GM19455 (cell line): Measurements from ENCODE around the gene CSPG4.

Experiments
- ATAC-seq: cut with Tn5 transposase; IDR thresholded peaks from one replicate; pipeline ENCODE4 v1.9.1; 2021; ENCODE audit not compliant: unreplicated experiment

The CSPG4 gene

GRCh38 chr15:75672646-75673425 lies 39.8 kb downstream of the CSPG4 start:
- no peak for ATAC-seq

DNA sequence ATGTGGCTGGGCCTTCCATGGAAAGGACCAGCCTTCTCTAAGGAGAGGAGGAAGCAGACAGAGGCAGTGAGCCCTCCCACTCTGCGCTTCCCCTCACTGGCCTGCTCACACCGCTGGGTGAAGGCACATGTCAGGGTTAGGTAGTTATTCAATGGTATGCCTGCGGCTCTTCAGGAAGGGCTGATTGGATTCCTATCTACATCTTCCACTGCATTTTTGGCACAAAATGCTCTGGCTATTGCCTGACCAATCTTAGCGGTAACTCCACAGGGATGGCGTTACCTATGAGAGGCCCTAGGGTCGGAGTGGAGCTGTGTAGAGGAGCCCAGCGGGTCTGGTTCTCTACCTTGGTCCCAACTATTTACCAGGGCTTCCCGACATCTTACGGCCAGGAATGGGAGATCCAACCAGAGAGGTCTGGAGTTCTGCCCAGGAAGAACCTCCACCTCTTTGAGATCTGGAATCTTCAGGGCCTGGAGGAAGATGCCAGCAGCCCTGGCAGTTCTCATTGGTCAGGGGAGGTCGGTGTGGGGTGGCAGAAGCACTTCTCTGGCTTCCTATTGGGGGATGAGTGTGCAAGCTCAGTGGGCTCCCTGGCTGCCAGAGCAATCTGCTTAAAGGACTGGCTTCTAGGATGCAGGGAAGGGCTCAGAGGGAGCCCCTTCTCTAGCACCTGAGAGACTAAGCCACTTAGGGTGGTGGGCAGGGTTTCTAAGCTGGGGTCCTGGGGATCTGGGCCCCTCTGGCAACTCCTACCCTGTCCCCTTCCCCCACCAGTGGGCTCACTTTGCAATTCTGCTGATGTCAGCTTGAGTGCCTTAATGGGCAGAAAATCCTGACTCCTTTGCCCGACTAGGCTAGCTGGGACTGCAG lies 40.7 kb downstream of the CSPG4 start:
- ATAC-seq: no peak

DNA sequence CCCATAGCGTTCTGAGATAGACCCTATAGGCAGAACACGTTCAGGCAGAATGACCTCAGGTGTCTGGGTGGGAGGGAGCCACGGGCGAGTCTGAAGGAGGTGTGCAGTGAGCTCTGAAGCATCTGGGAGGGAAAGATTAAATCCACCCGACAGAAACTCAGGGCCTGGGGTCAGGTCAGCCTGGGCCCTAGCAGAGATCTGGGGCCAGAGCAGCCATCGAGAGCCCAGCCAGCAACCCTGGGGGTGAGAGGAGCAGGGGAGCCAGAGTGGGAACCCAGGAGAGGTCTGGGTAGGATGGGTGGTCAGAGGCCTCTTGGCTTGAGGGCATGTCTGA lies 42.8 kb downstream of the CSPG4 start:
- ATAC-seq: no peak

DNA sequence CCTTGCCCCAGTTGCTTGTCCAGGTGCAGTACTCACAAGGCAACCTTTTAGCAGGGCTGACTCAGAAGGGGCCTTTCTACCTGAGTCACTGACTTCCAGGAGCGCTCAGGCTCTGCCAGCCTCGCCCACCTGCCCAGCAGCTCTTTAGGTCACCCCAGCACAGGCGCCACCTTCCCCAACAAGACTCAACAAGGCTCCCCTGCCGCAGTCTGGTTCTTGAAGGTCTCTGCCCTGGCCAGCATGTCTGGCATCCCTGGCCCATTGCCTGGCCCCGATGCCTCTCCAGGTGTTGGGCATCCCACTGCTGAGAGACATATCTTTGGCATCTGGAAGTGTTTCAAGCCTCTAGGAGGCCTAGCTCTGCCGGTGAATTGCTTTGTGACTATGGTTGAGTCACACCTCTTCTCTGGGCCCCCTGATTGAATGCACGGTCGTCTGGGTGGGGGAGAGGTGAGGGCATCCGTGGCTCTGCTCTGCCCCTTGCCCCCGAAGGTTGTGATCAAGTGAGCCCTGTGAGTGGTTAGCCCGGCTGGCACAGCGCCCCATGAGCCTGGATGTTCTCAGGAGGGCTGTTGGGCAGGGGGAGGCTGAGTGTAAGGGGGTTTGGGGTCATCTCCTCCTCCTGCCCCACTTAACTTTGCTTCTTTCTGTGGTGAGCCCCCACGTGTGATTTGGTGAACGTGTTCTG lies 43.3 kb downstream of the CSPG4 start:
- ATAC-seq: no peak

GRCh38 chr15:75666823-75667501 lies 45.7 kb downstream of the CSPG4 start:
- no peak for ATAC-seq

DNA sequence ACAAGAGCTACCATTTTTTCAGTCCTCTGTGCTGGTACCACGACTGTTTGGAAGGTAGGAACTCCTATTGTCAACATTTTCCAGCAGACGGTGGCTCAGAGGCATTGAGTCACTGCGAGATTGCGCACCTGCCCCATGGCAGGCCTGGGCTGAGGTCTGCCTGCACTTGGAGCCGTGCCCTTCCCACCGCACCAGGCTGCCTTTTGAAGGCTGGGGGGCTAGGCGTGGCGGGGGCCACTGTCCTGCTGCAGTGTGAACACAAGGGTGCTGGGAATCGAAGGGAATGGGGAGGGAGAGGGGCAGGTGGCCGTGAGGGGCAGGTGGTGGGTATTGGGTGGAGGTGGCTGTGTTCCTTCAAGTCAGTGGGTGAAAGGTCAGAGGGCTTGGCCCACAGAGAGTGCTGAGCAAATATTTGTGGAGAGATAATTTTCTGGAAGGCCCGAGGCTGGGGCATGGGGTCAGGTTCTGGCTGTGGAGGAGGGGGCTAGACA lies 48.7 kb downstream of the CSPG4 start:
- no peak for ATAC-seq

DNA sequence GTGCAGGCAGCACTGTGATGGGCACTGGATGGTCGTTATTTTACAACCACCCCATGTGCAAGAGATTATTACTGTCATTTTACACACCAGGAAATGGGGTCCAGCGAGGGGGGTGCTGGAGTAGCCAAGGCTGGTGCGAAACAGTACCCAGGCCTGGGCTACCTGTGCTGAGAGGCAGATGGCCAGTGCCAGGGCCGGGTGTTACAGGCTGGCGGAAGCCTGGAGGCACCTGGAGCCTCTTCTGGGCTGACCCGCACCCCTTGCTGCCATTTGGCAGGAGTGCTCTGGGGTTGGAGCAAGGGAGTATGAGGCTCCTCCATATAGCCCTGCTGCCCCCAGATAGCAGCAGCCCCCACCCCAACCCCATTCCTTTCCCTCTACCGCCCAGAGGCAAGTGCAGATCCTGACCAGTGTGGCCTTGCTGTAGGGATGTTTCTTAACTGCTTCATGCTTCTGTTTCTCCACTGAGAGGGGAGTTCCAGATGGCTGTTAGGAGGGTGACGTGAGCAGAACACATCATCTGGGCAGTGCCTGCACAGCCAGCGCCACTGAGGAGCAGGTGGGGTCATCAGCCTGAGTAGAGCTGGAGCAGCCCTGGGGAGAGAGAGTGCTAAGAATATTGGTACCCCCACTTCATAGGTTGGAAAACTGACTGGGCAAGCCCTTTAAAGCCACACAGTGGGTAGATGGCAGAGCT lies 49.7 kb downstream of the CSPG4 start:
- ATAC-seq: no peak

DNA sequence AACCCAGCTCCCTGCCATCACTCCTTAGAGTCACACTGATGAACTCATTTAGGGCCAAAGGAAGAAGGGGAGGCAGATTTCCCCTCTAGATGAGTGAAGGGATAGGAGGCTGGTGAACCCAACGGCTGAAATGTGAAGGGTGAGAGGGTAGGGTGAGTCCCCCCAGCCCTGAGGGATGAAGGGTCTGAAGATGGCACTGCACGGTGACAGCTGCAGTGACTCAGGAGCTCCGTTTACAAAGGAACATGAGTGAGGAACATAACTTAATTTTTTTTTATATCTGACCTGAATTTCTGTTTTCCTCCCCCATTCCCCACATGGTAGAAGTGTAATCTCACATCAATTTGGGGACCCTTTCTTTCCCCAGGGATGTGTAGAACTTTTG lies 50.9 kb downstream of the CSPG4 start:
- ATAC-seq: no peak

- no peak for ATAC-seq
Observed at GRCh38 chr15:75661100-75661755, 51.4 kb downstream of the CSPG4 start.

- ATAC-seq: no peak
Observed at GRCh38 chr15:75659928-75660645, 52.6 kb downstream of the CSPG4 start.

- no peak for ATAC-seq
Observed at GRCh38 chr15:75659141-75659771, 53.4 kb downstream of the CSPG4 start.

GRCh38 chr15:75656813-75657212 lies 55.8 kb downstream of the CSPG4 start:
- ATAC-seq: no peak

DNA sequence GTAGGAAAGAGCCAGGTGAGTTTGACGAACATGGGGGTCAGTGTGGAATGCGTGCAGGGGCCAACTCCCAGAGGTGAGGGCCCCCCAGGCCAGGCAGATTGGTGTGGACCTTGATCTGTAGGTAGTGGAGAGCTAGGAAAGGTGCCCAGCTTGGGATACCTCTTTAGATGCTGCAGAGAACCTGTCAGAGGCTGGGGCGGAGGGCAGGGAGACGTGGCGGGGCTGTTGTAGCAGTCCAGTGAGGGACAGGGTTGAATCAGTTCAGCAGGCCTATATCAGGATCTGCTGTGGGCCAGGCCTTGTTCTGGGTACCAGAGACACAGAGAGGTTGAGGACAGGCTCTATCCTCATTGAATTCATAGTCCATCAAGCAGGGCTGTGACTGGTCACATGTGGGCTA lies 56.3 kb downstream of the CSPG4 start:
- ATAC-seq: no peak

- ATAC-seq: no peak
Observed at GRCh38 chr15:75655931-75656330, 56.7 kb downstream of the CSPG4 start.

DNA sequence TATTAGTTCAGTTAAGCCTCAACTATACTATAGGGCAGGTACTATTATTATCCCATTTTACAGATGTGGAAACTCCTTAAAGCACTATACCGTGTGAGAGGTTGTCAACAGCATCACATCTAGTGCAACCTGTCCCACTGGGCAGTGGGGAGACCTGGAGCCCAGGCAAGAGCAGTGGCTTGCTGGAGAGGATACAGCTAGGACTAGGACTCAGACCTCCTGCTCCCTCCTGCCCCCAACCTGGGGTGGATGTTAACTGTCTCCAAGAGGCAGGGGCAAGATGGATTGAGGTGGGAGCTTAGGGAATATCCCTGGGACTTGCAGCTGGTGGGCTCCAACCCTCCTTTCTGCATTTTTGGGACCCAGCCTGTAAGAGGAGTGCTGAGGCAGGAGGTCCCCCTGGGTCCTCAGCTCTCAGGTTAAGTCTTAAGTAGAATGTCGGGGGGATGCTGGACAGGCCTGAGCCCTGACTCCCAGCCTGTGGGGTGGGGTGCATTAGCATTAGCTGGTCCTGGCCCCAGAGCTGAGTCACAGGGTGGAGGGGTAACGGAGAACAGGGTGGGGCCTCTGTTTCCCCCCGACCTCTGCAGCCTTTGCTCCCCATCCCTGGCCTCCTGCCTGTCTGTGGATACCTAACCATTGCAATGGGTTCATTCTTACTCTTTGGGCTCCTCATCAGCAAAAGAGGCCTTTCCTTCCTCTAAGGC lies 58.3 kb downstream of the CSPG4 start:
- ATAC-seq: no peak

DNA sequence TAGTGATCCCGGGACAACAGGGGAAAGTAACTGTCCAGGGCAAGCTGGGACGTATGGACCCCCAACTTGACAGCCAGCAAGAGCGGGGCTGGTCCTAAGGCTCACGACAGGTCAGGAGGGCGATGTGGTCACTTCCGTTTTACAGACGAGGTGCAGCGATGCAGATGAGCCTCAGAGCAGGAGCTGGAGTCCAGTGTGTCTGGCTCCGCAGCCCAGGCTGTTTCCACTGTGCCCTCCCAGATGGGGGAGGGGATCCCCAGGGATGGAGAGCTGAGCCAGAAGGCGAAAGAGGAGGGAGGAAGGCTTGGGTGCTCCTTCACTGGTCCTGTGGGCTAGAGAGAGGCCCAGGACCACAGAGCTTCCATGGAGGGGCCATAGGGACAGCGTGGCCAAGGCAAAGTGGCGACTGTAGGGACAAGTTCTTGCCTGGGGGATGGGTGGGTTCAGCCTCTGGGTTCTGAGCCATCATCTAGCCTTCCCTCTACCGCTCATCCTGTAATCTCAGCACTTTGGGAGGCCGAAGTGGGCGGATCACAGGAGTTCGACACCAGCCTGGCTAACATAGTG lies 59.2 kb downstream of the CSPG4 start:
- no peak for ATAC-seq

- no peak for ATAC-seq
Observed at GRCh38 chr15:75651810-75652543, 60.7 kb downstream of the CSPG4 start.
